Measurements from ENCODE around the gene FREM2.

Gene FREM2

DNA sequence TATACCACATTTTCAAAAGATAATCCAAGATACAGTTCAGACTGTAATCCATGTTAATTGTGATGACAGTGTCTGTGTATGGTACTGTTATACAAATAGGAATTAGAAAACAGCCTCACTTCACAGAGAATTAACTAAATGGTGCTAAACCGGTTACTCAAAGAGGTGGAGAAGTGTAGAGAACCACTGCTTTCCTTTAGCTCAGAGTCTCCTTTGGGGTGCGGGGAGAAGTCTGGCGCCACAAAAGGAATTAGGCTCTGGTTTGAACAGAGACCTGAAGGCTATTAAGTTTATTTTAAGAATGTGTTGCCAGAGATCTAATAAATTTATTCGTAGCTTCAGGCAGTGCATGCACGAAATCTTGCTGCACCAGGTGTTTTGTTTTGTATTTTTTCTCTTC is 65.8 kb downstream of the FREM2 start:
- no peak for DNase-seq (ENCODE audit: low read depth)
- TF ChIP-seq, protein P1, sequence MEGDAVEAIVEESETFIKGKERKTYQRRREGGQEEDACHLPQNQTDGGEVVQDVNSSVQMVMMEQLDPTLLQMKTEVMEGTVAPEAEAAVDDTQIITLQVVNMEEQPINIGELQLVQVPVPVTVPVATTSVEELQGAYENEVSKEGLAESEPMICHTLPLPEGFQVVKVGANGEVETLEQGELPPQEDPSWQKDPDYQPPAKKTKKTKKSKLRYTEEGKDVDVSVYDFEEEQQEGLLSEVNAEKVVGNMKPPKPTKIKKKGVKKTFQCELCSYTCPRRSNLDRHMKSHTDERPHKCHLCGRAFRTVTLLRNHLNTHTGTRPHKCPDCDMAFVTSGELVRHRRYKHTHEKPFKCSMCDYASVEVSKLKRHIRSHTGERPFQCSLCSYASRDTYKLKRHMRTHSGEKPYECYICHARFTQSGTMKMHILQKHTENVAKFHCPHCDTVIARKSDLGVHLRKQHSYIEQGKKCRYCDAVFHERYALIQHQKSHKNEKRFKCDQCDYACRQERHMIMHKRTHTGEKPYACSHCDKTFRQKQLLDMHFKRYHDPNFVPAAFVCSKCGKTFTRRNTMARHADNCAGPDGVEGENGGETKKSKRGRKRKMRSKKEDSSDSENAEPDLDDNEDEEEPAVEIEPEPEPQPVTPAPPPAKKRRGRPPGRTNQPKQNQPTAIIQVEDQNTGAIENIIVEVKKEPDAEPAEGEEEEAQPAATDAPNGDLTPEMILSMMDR (IDR thresholded peaks at IDR 0.05; ENCODE audit: insufficient read depth, low read depth, low read length, missing control alignments): no peak
- no peak overlapping the region for H3K4me3 ChIP-seq (ENCODE audit: low read length)

DNA sequence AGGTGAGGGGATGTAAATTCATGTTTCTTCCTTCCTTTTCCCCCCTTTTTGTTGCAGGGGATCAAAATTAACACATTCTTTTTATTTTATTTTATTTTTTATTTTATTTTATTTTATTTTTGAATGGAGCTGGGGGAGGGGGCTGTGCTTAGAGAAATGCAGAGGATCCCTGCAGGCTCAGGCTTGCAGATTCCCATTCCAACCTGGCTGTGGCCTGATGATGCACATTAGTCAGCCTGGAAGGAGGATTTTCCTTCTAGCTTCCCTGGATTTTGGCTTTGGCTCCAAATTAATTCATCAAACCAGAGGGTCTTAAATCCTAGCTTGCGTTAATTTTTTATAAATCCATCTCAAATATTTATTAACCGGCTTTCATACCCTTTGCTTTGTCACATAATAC is 67.0 kb downstream of the FREM2 start:
- peak; percentile 71 for DNase-seq (ENCODE audit: low read depth)
- no peak overlapping the region for H3K4me3 ChIP-seq (ENCODE audit: low read length)
- TF ChIP-seq, protein P1 (IDR thresholded peaks at IDR 0.05; ENCODE audit: insufficient read depth, low read depth, low read length, missing control alignments): no peak

DNA sequence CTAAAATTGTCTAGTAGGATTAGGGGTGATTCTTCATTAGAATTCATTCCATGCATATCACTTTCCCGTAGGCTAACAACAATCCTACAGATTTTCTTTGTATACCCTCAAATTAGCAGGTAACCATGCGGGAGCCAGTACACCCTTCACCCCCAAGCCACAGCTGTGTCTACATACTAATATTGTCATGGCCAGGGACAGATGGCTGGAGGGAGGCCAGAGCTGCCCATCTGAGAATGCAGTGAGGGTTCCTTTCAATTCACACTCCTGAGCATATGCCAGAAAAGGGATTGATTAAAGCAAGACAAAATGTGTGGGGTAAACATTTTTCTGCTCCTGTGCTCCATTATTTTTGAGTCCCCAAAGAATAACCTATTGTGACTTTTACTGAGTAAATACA is 68.9 kb downstream of the FREM2 start:
- DNase-seq (ENCODE audit: low read depth): no peak
- TF ChIP-seq, protein P1 (IDR thresholded peaks at IDR 0.05; ENCODE audit: insufficient read depth, low read depth, low read length, missing control alignments): no peak
- no peak overlapping the region for H3K4me3 ChIP-seq (ENCODE audit: low read length)

DNA sequence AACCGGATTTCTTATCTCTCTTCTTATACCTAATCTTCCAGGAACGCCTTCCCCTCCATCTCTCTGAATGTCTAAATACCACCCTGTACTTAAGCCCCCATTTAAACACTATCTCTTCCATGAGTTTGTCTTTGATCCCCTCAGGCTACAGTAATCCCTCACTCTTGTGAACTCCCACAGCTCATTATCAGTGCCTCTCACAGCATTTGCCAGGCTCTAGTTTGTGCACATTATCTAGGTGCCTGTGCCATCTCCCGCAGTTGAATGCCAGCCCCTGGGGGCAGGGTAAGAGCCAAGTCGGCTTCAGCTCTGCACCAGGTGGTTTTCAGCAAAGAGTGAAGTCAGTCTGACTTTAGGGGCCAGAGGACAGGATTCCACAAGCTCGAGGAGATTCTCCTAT is 71.4 kb downstream of the FREM2 start:
- no peak overlapping the region for H3K4me3 ChIP-seq (ENCODE audit: low read length)
- TF ChIP-seq, protein P1 (IDR thresholded peaks at IDR 0.05; ENCODE audit: insufficient read depth, low read depth, low read length, missing control alignments): no peak
- no peak for DNase-seq (ENCODE audit: low read depth)

DNA sequence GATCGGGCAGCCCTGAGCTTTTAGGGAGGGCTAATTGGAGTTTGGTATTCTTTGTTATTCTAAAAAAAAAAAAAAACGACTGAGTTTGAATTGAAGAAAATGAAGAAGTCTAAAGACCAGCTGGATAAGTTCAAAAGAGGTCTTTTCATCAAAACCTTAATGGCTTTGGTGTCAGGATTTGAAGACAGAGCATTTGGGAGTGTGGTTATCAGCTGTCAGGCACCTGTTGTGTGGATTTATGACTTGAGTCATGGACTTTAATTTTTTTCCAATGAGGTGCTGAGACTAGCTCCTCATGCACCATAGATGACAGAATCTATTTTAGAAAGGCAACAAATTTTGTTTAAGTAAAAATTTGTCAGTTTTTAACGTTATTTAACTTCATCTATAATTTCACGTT is 72.5 kb downstream of the FREM2 start:
- DNase-seq (ENCODE audit: low read depth): no peak
- TF ChIP-seq, protein P1 (IDR thresholded peaks at IDR 0.05; ENCODE audit: insufficient read depth, low read depth, low read length, missing control alignments): no peak
- no peak overlapping the region for H3K4me3 ChIP-seq (ENCODE audit: low read length)

DNA sequence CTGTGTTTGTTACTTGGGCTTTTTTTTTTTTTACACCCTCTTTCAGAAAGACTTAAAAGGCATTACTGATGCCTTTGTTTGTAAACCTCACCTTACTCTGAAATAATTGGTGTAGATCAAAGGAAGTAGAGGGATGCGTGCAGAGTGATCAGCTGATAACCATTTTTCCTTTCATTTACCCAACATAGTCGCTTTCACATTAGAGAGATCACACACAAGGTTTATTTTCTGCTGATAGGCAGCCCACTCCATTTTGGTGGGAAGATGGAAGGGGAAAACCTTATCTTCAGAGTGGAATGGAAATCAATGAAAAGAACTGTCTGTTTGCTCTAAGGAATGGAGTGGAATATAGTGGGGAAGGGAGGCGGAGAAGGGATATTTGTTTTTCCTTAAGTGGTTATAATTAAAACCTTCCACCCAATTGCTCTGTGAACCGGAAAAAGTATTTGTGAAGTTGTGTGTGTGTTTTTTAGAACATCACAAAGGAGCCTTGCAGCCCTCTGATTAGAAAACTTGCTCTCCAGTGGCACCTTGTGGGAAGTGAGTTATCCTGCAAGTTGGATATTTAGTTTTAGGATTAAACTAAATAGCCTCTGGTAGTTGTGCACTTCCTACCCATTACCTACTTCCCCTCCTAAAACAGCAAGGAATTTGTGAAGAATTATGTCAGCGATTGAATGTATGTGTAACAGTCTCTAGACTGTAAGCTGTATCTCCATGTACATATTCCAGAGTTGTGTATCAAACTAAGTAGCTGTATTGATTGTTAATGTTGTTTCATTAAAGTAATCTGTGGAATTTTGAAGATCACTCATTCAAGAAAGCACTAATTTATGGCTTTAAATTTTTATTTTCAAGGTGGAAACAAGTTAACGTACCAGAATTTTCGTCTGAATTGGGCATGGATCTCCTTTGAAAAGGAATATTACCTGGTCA is 76.8 kb downstream of the FREM2 start:
- TF ChIP-seq, protein P1 (IDR thresholded peaks at IDR 0.05; ENCODE audit: insufficient read depth, low read depth, low read length, missing control alignments): peak; percentile 81
- no peak overlapping the region for H3K4me3 ChIP-seq (ENCODE audit: low read length)
- peak; percentile 55 for DNase-seq (ENCODE audit: low read depth)

DNA sequence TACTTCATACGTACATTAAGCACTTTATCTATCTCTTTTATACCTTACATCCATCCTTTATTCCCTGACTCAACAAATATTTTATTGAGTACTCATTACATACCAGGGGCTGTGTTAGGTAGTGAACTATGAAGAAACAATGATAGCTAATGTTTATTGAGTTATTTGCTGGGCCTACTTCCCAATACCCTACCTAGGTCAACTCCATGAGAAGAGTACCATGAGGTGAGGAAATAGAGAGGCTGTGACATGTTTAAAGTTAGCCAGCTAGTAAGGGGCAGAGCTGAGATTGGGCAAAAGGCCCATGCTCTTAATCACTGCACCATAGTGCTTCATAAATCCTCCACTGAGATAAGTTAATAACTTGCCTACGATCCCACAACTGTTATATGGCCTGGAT is 79.9 kb downstream of the FREM2 start:
- no peak overlapping the region for H3K4me3 ChIP-seq (ENCODE audit: low read length)
- DNase-seq (ENCODE audit: low read depth): no peak
- TF ChIP-seq, protein P1 (IDR thresholded peaks at IDR 0.05; ENCODE audit: insufficient read depth, low read depth, low read length, missing control alignments): no peak

Measured in epithelial cell of esophagus (primary cell).